IMR-90 (cell line): Measurements from ENCODE around the gene ZFP36L1. TPM values are rescaled to one million over a fixed set of nuclear protein-coding genes. Genes with fewer than 3 reads are reported as not detected.
A peak's percentile ranks its signal among the peaks of the same experiment; 100 is the strongest.

Source experiments
- ATAC-seq: fragments of 200-7000 bp; cut with Tn5 transposase; 2 replicates; pipeline ENCODE4 v1.9.1; 2020; ENCODE audit warnings: low read depth, mild to moderate bottlenecking, moderate library complexity
- BruUV-seq: library from RNA; stranded (reverse); fragments of 400-500 nt; replicated peaks from 2 replicates; lab custom pipeline; 2021; lab: Mats Ljungman, UMichigan
- CTCF ChIA-PET: fragments of 300-600 bp; formaldehyde crosslinking; extraction: SDS; loops from one replicate; lab custom pipeline; 2021; ENCODE audit warnings: antibody characterized with exemption; lab: Yijun Ruan, JAX
- POLR2A ChIA-PET: fragments of 300-600 bp; sonication (Branson Sonifier 250); formaldehyde crosslinking; loops from one replicate; lab custom pipeline; 2022; ENCODE audit warnings: antibody characterized with exemption; ENCODE audit not compliant: unreplicated experiment; lab: Charles Lee
- DNase-seq: peaks from one replicate; pipeline ENCODE4 v3.0.0; 2013
- H2AFZ ChIP-seq: replicated peaks from 2 replicates; pipeline ENCODE3; 2013; ENCODE audit warnings: low read length, mild to moderate bottlenecking; ENCODE audit not compliant: poor library complexity
- H2AK5ac ChIP-seq: 2 replicates; pipeline ENCODE4 v1.6.1; 2013; ENCODE audit warnings: low read depth, low read length, inconsistent platforms
- H2AK9ac ChIP-seq: replicated peaks from 2 replicates; pipeline ENCODE3; 2013; ENCODE audit warnings: mild to moderate bottlenecking, low read depth, low read length, moderate library complexity; ENCODE audit not compliant: poor library complexity
- H2BK120ac ChIP-seq: 2 replicates; pipeline ENCODE4 v1.6.1; 2013; ENCODE audit warnings: low read depth, low read length, inconsistent platforms
- H2BK15ac ChIP-seq: 3 replicates; pipeline ENCODE4 v1.6.1; 2013; ENCODE audit warnings: low read depth, low read length, inconsistent platforms
- H2BK20ac ChIP-seq: 2 replicates; pipeline ENCODE4 v1.6.1; 2013; ENCODE audit warnings: low read depth, mild to moderate bottlenecking, inconsistent platforms, low read length, moderate library complexity
- H2BK5ac ChIP-seq: 2 replicates; pipeline ENCODE4 v1.6.1; 2013; ENCODE audit warnings: mild to moderate bottlenecking, low read depth, low read length, inconsistent platforms; ENCODE audit not compliant: poor library complexity, severe bottlenecking
- H3K14ac ChIP-seq: replicated peaks from 2 replicates; pipeline ENCODE4 v1.6.1; 2013; ENCODE audit warnings: low read depth, low read length, inconsistent platforms
- H3K18ac ChIP-seq: 2 replicates; pipeline ENCODE4 v1.6.1; 2013; ENCODE audit warnings: low read depth, low read length, control low read depth
- H3K23ac ChIP-seq: 2 replicates; pipeline ENCODE4 v1.6.1; 2013; ENCODE audit warnings: low read depth, low read length, inconsistent platforms
- H3K27ac ChIP-seq: 2 replicates; pipeline ENCODE4 v1.5.1; 2013; ENCODE audit warnings: mild to moderate bottlenecking, control low read depth, low read length; ENCODE audit not compliant: insufficient read depth
- H3K27me3 ChIP-seq: 2 replicates; pipeline ENCODE4 v1.6.1; 2013; ENCODE audit warnings: low read length; ENCODE audit not compliant: control insufficient read depth, insufficient read depth
- H3K36me3 ChIP-seq: 2 replicates; pipeline ENCODE4 v1.6.1; 2013; ENCODE audit warnings: low read length, mixed read lengths; ENCODE audit not compliant: control insufficient read depth, insufficient read depth
- H3K4ac ChIP-seq: 2 replicates; pipeline ENCODE4 v1.6.1; 2013; ENCODE audit warnings: low read depth, low read length, inconsistent platforms
- H3K4me1 ChIP-seq: 2 replicates; pipeline ENCODE4 v1.6.1; 2013; ENCODE audit warnings: low read length, mixed read lengths; ENCODE audit not compliant: control insufficient read depth, insufficient read depth
- H3K4me2 ChIP-seq: 2 replicates; pipeline ENCODE4 v1.6.1; 2013; ENCODE audit warnings: low read depth, mild to moderate bottlenecking, control low read depth, low read length, moderate library complexity
- H3K4me3 ChIP-seq: 2 replicates; pipeline ENCODE4 v1.5.1; 2013; ENCODE audit warnings: low read depth, mild to moderate bottlenecking, control low read depth, low read length, moderate library complexity; ENCODE audit not compliant: insufficient read depth
- H3K56ac ChIP-seq: 2 replicates; pipeline ENCODE4 v1.6.1; 2013; ENCODE audit warnings: low read length, inconsistent platforms; ENCODE audit not compliant: insufficient read depth; ENCODE audit errors: extremely low read depth
- H3K79me1 ChIP-seq, 2 experiments: 2 replicates each; pipeline ENCODE4 v1.6.1; 2013; ENCODE audit warnings: low read length in 2 of 2, inconsistent platforms in 1 of 2, low read depth in 1 of 2
- H3K9ac ChIP-seq: 2 replicates; pipeline ENCODE4 v1.6.1; 2013; ENCODE audit warnings: low read depth, low read length, control low read depth
- H3K9me1 ChIP-seq: 2 replicates; pipeline ENCODE4 v1.6.1; 2013; ENCODE audit warnings: low read length, inconsistent platforms; ENCODE audit not compliant: insufficient read depth
- H3K9me3 ChIP-seq: 2 replicates; pipeline ENCODE4 v1.6.1; 2013; ENCODE audit warnings: low read length; ENCODE audit not compliant: control insufficient read depth, insufficient read depth
- H4K20me1 ChIP-seq: 2 replicates; pipeline ENCODE4 v1.6.1; 2013; ENCODE audit warnings: low read length, inconsistent platforms; ENCODE audit not compliant: insufficient read depth
- H4K5ac ChIP-seq: 2 replicates; pipeline ENCODE4 v1.6.1; 2013; ENCODE audit warnings: mild to moderate bottlenecking, low read depth, low read length, control low read depth
- H4K8ac ChIP-seq, 2 experiments: 2 replicates each; pipeline ENCODE4 v1.6.1; 2013; ENCODE audit warnings: low read depth in 2 of 2, low read length in 2 of 2, control low read depth in 1 of 2, inconsistent platforms in 1 of 2
- H4K91ac ChIP-seq: 2 replicates; pipeline ENCODE4 v1.6.1; 2013; ENCODE audit warnings: low read depth, low read length, inconsistent platforms; ENCODE audit not compliant: insufficient read depth
- BHLHE40 ChIP-seq: fragments of 150-350 bp; IDR thresholded peaks from 2 replicates; pipeline ENCODE4 v1.6.1; 2016; ENCODE audit warnings: mild to moderate bottlenecking, low read depth, low read length
- CEBPB ChIP-seq: IDR thresholded peaks from 2 replicates; pipeline ENCODE4 v1.6.1; 2012; ENCODE audit warnings: low read depth, low read length, improper control_type of control experiment
- CHD1 ChIP-seq: IDR thresholded peaks from 2 replicates; pipeline ENCODE4 v1.6.1; 2012; ENCODE audit warnings: low read depth, low read length, improper control_type of control experiment
- CTCF ChIP-seq: conservative IDR thresholded peaks from 2 replicates; pipeline ENCODE4 v1.5.1; 2012; ENCODE audit warnings: mild to moderate bottlenecking, low read depth, low read length, improper control_type of control experiment
- FOS ChIP-seq: fragments of 150-350 bp; IDR thresholded peaks from 2 replicates; pipeline ENCODE4 v1.6.1; 2016; ENCODE audit warnings: low read depth, low read length
- MAFK ChIP-seq: IDR thresholded peaks from 2 replicates; pipeline ENCODE4 v1.6.1; 2012; ENCODE audit warnings: low read depth, low read length, improper control_type of control experiment
- MAZ ChIP-seq: IDR thresholded peaks from 2 replicates; pipeline ENCODE4 v1.6.1; 2012; ENCODE audit warnings: low read depth, mild to moderate bottlenecking, low read length, improper control_type of control experiment, moderate library complexity, borderline replicate concordance
- MXI1 ChIP-seq: IDR thresholded peaks from 2 replicates; pipeline ENCODE4 v1.6.1; 2012; ENCODE audit warnings: low read depth, mild to moderate bottlenecking, low read length, moderate library complexity, borderline replicate concordance
- NFE2L2 ChIP-seq: fragments of 150-350 bp; IDR thresholded peaks from 2 replicates; pipeline ENCODE4 v1.6.1; 2016; ENCODE audit warnings: low read depth, mild to moderate bottlenecking, low read length
- POLR2A ChIP-seq: IDR thresholded peaks from 2 replicates; pipeline ENCODE4 v1.6.1; 2012; ENCODE audit warnings: mild to moderate bottlenecking, low read depth, low read length
- RAD21 ChIP-seq: IDR thresholded peaks from 2 replicates; pipeline ENCODE4 v1.6.1; 2012; ENCODE audit warnings: low read length, improper control_type of control experiment
- RCOR1 ChIP-seq: IDR thresholded peaks from 2 replicates; pipeline ENCODE4 v1.6.1; 2012; ENCODE audit warnings: mild to moderate bottlenecking, low read length, improper control_type of control experiment; ENCODE audit not compliant: insufficient replicate concordance
- RFX5 ChIP-seq: IDR thresholded peaks from 2 replicates; pipeline ENCODE4 v1.8.0; 2012; ENCODE audit warnings: low read depth, mild to moderate bottlenecking, low read length, moderate library complexity
- SMC3 ChIP-seq: fragments of 150-350 bp; IDR thresholded peaks from 2 replicates; pipeline ENCODE4 v1.6.1; 2016; ENCODE audit warnings: low read depth, mild to moderate bottlenecking, antibody characterized with exemption, low read length, moderate library complexity
- USF2 ChIP-seq: fragments of 150-350 bp; IDR thresholded peaks from 2 replicates; pipeline ENCODE4 v1.6.1; 2017; ENCODE audit warnings: mild to moderate bottlenecking, antibody characterized with exemption, low read length, low read depth
- WGBS, 2 experiments: methylation state at CpG; one replicate each; pipeline versions ENCODE4 v1.1.5 to v1.1.7; 2013; ENCODE audit warnings: missing lambda C conversion rate in 2 of 2; ENCODE audit not compliant: insufficient read length in 1 of 2; ENCODE audit errors: extremely low coverage in 2 of 2; 5-methylcytosine and 5-hydroxymethylcytosine counted together
- dilution Hi-C: fragments of 300-500 bp; cut with HindIII; formaldehyde crosslinking; loops from one replicate; pipeline ENCODE4 v1.14.3; 2018; ENCODE audit warnings: low sequenced_read_pairs; ENCODE audit not compliant: unreplicated experiment
- in situ Hi-C: fragments of 300-500 bp; cut with MboI; formaldehyde crosslinking; loops from 3 replicates; pipeline ENCODE4 v1.14.3; 2019; ENCODE audit warnings: low sequenced_read_pairs, inconsistent platforms, mixed read lengths
- intact Hi-C: fragments of 100-400 bp; cut with micrococcal nuclease; formaldehyde crosslinking; loops from 2 replicates; pipeline ENCODE4 v1.10.0; 2022
- polyA plus RNA-seq, 3 experiments: library from polyadenylated mRNA; depleted of rRNA; stranded (reverse); fragments of >200 nt; gene quantifications; 2 replicates each; pipeline ENCODE4 v1.2.3, GENCODE V29; 2012; ENCODE audit warnings: low replicate concordance in 1 of 3
- total RNA-seq: library from RNA; depleted of rRNA; stranded (reverse); fragments of >200 nt; gene quantifications from 2 replicates; pipeline ENCODE4 v1.2.3, GENCODE V29; 2012

The ZFP36L1 gene
- total and polyA plus RNA-seq, 2 of the 4 experiments (the other 2 are of a cell fraction), result 6.5 to 140 TPM

DNA sequence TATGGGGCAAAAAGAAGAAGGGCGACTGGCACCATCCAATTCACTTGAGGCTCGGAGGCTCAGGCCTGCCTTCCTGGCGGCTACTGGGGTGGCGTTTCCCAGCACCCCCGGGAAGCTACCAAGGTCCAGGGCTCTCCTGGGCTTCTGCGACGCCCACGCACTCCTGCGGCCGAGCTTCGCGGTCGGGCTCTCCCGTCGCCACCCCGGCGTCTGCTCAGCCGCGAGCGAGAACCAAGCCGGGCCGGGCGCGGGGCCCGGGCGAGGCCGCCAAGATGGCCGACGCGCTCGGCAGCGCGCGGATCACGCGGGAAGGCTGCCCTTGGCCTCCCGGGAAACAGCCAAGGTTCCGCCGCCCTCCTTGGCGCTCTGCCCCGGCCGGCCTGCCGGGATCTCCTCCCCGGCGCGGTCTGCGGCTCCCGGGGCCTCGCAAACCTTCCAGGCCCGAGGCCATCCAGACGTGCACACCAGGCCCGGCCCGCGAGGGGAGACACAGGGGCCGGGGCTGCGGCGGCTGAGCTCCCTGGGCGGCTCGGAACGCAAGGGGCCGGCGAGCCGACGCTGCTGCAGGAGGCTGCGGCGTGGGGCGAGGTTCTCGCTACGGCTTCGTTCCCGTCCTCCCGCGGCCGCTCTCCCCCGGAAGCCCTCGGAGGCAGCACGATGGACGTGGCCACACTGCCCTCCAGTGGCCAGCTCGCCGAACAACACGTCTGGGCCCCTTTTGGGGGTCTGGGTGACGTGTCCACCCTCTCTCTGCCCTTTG lies 23.5 kb upstream of the ZFP36L1 start:
- H2AK5ac ChIP-seq, result peak overlapping the region; percentile 98
- peak overlapping the region; percentile 95 for H3K23ac ChIP-seq
- peak overlapping the region; percentile 95 for H2BK5ac ChIP-seq
- peak overlapping the region; percentile 97 for H3K18ac ChIP-seq
- H2BK20ac ChIP-seq, result peak overlapping the region; percentile 91
- WGBS, 2 experiments, result 2% methylated on average over 38 of the region's 82 CpGs; no CpG with 5 or more reads in 1 of the 2 experiments
- peak overlapping the region; percentile 94 for H3K14ac ChIP-seq
- in situ Hi-C loops (loop anchor here (5.0 kb wide), 2 partner anchors 569 to 979 kb away; no protein-coding TSS in a partner anchor), dilution Hi-C loops (no loop called here), intact Hi-C loops (loop anchor here (1.0 to 10.0 kb wide), 7 partner anchors 23 to 979 kb away; partner anchors contain the start of gene ZFP36L1)
- ChIA-PET CTCF (interaction anchor here (0.6 to 1.6 kb wide), 6 partner anchors 10 to 874 kb away, joined by 3 to 4 read pairs (median 4); no protein-coding TSS in a partner anchor), POLR2A (interaction anchor here (0.6 to 3.0 kb wide), 3 partner anchors 23 to 28 kb away, joined by 4 to 50 read pairs (median 42); partner anchors contain the start of gene ZFP36L1)
- H3K79me1 ChIP-seq, result peaks cover 10 to 29% of the 10 kb centered on the region in 2 experiments
- peak overlapping the region; percentile 93 to 96 for H4K8ac ChIP-seq
- DNase-seq, result peak; percentile 86
- BruUV-seq, result no TSS peak
- peak overlapping the region; percentile 91 for H2AK9ac ChIP-seq
- H2AFZ ChIP-seq, result peak overlapping the region; percentile 94
- peak overlapping the region; percentile 90 for H2BK15ac ChIP-seq
- peak overlapping the region; percentile 92 for H3K27ac ChIP-seq
- H3K4ac ChIP-seq, result peak overlapping the region; percentile 98
- H2BK120ac ChIP-seq, result peak overlapping the region; percentile 96
- peak overlapping the region; percentile 38 for H3K4me3 ChIP-seq
- H4K91ac ChIP-seq, result peak overlapping the region; percentile 99
- no peaks in the 10 kb centered on the region for H3K36me3 ChIP-seq
- peaks cover 24% of the 10 kb centered on the region for H3K4me1 ChIP-seq
- ATAC-seq, result peak; percentile 86
- no peaks in the 10 kb centered on the region for H4K20me1 ChIP-seq
- H3K9ac ChIP-seq, result peak overlapping the region; percentile 87
- H3K56ac ChIP-seq, result 0 out of 2 replicates have a peak overlapping the region, but pooled peaks have one; percentile 60
- no peaks in the 10 kb centered on the region for H3K9me3 ChIP-seq
- H3K27me3 ChIP-seq, result no peaks in the 10 kb centered on the region
- peak overlapping the region; percentile 47 for H3K4me2 ChIP-seq
- H4K5ac ChIP-seq, result peak overlapping the region; percentile 98
- peaks cover 19% of the 10 kb centered on the region for H3K9me1 ChIP-seq
- TF ChIP-seq RAD21 (peak; percentile 98), MAFK (no peak), RFX5 (no peak), MXI1 (peak; percentile 43; the same call in 1 of the 2 replicates), MAZ (peak; percentile 91; the same call in 1 of the 2 replicates), CTCF (peak; percentile 97), SMC3 (peak; percentile 93), FOS (no peak), BHLHE40 (no peak), RCOR1 (no peak), CHD1 (no peak), CEBPB (no peak), USF2 (0 out of 2 replicates have a peak, but pooled peaks have one; percentile 20), POLR2A (0 out of 2 replicates have a peak, but pooled peaks have one; percentile 16), NFE2L2 (no peak)
